WTC11 (cell line): Measurements from ENCODE around the gene ACOXL.

Experiments used
- CBFB ChIP-seq: sonication (generic); formaldehyde crosslinking; IDR thresholded peaks from 2 replicates; pipeline ENCODE4 v1.8.1; 2022; ENCODE audit warnings: mild to moderate bottlenecking, low read depth, missing genetic modification reagents
- CTCF ChIP-seq: fragments of 200-600 bp; IDR thresholded peaks from 2 replicates; pipeline ENCODE4 v1.8.0; 2022; ENCODE audit warnings: antibody characterized with exemption
- E2F1 ChIP-seq: sonication (generic); formaldehyde crosslinking; IDR thresholded peaks from 2 replicates; pipeline ENCODE4 v1.8.0; 2022; ENCODE audit warnings: mild to moderate bottlenecking, missing genetic modification reagents
- E2F4 ChIP-seq: sonication (generic); formaldehyde crosslinking; IDR thresholded peaks from 2 replicates; pipeline ENCODE4 v1.8.1; 2022; ENCODE audit warnings: low read depth, mild to moderate bottlenecking, moderate library complexity, missing genetic modification reagents, borderline replicate concordance
- SP1 ChIP-seq: sonication (generic); formaldehyde crosslinking; conservative IDR thresholded peaks from 2 replicates; pipeline ENCODE4 v1.8.1; 2022; ENCODE audit warnings: missing genetic modification reagents
- USF2 ChIP-seq: sonication (generic); formaldehyde crosslinking; IDR thresholded peaks from 2 replicates; pipeline ENCODE4 v1.8.1; 2023; ENCODE audit warnings: mild to moderate bottlenecking, missing genetic modification reagents, moderate library complexity

- TF ChIP-seq CTCF (no peak), E2F4 (CRISPR knock-in tag) (no peak), SP1 (no peak), USF2 (CRISPR knock-in tag) (no peak), E2F1 (no peak), CBFB (CRISPR knock-in tag) (no peak)
These were observed 362.3 kb downstream of the ACOXL start for GRCh38 chr2:111094691-111095090.
